ENCODE data around the gene PLA2G2A. TPM values are rescaled to one million over a fixed set of nuclear protein-coding genes. Genes with fewer than 3 reads are reported as not detected.

The PLA2G2A gene
- total RNA-seq (2014; rRNA removed; shearing (Covaris generic)) = 0.21 TPM in 1 of 2 replicates, not detected in the other

DNA sequence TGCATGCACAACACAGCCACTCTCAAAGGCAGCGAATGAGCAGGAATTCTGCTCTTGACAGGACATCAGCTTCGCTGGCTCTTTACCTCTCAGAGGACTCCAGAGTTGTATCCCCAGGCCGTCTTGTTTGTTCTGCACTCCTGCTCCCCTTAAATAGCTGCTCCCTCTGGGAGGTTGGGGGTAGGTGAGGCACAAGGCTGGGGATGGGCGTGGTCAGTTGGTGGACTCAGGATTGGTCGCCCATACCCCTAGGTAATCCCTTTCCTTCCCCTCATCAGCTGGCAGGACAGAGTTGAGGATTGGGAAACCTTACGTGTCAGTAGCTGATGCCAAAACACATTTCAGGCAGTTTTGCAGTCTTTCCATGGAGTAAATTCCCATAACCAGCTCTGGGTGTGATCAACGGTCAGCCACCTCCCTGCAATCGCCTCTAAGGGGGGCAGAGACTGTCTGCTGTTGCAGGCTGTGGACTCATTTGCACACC, at the start of gene PLA2G2A:
PLA2G2A (minus strand) TSS at position 125 of the 484 bp plus-strand sequence. CDS start 845 bp downstream, outside the sequence.

Other genes with a start within 250 kb of the PLA2G2A start
- 15.9 and 17.8 TPM in 2 replicates for gene TMCO4, start 179.7 kb downstream of the PLA2G2A start, total RNA-seq (2014; rRNA removed; shearing (Covaris generic))
- gene RNF186, start 164.3 kb downstream of the PLA2G2A start, total RNA-seq (2014; rRNA removed; shearing (Covaris generic)) = not detected in 2 replicates
- 3.0 and 4.5 TPM in 2 replicates for gene OTUD3, start 97.2 kb downstream of the PLA2G2A start, total RNA-seq (2014; rRNA removed; shearing (Covaris generic))
- gene PLA2G2E, start 56.0 kb downstream of the PLA2G2A start, total RNA-seq (2014; rRNA removed; shearing (Covaris generic)) = not detected in 2 replicates
- not detected in 2 replicates for gene PLA2G5, start 90.6 kb upstream of the PLA2G2A start, total RNA-seq (2014; rRNA removed; shearing (Covaris generic))
- not detected in 2 replicates for gene PLA2G2D, start 139.9 kb upstream of the PLA2G2A start, total RNA-seq (2014; rRNA removed; shearing (Covaris generic))
- gene PLA2G2F, start 159.7 kb upstream of the PLA2G2A start, total RNA-seq (2014; rRNA removed; shearing (Covaris generic)) = not detected in 2 replicates
- not detected in 2 replicates for gene UBXN10, start 206.5 kb upstream of the PLA2G2A start, total RNA-seq (2014; rRNA removed; shearing (Covaris generic))
- not detected in 2 replicates for gene PLA2G2C, start 206.9 kb upstream of the PLA2G2A start, total RNA-seq (2014; rRNA removed; shearing (Covaris generic))